HL-60 (cell line): ENCODE measurements around the gene PSMC3IP.

Experiments used
- DNase-seq, 2 experiments: peaks; one replicate each; pipeline ENCODE4 v3.0.0-alpha.2; 2010 to 2020; ENCODE audit warnings: low read depth in 1 of 2, low spot score in 1 of 2
- H3K27ac ChIP-seq: fragments of 250-450 bp; sonication (Bioruptor Pico); replicated peaks from 2 replicates; pipeline ENCODE4 v1.5.1; 2020; ENCODE audit warnings: mild to moderate bottlenecking, moderate library complexity
- H3K27me3 ChIP-seq: fragments of 250-450 bp; sonication (Bioruptor Pico); 2 replicates; pipeline ENCODE4 v1.5.1; 2021; ENCODE audit warnings: mild to moderate bottlenecking, moderate library complexity; ENCODE audit not compliant: insufficient read depth, poor library complexity, severe bottlenecking
- H3K4me3 ChIP-seq: replicated peaks from 2 replicates; pipeline ENCODE4 v1.5.1; 2011; ENCODE audit warnings: mild to moderate bottlenecking, control low read depth, low read length; ENCODE audit not compliant: insufficient read depth
- CTCF ChIP-seq: IDR thresholded peaks from one replicate; pipeline ENCODE4 v1.5.1; 2011; ENCODE audit warnings: low read length, control low read depth, inconsistent platforms; ENCODE audit not compliant: insufficient read depth
- GABPA ChIP-seq: IDR thresholded peaks from 2 replicates; pipeline ENCODE4 v1.6.1; 2012; ENCODE audit warnings: low read depth
- POLR2AphosphoS5 ChIP-seq: IDR thresholded peaks from 2 replicates; pipeline ENCODE4 v1.6.1; 2012; ENCODE audit warnings: low read depth
- REST ChIP-seq: IDR thresholded peaks from 2 replicates; pipeline ENCODE4 v1.6.1; 2012; ENCODE audit warnings: low read depth; ENCODE audit not compliant: insufficient replicate concordance
- SPI1 ChIP-seq: IDR thresholded peaks from 2 replicates; pipeline ENCODE4 v1.6.1; 2012; ENCODE audit warnings: low read depth, mild to moderate bottlenecking, borderline replicate concordance

PSMC3IP gene

GRCh38 chr17:42527932-42528331, 49.6 kb downstream of the PSMC3IP start:
- H3K27ac ChIP-seq = no peak overlapping the region
- no peaks in the 10 kb centered on the region for H3K27me3 ChIP-seq
- H3K4me3 ChIP-seq = no peak overlapping the region
- TF ChIP-seq SPI1 = no peak
- TF ChIP-seq REST = no peak
- TF ChIP-seq CTCF = no peak
- no peak for TF ChIP-seq GABPA
- TF ChIP-seq POLR2AphosphoS5 = no peak
- DNase-seq = no peak

GRCh38 chr17:42526031-42526444, 51.5 kb downstream of the PSMC3IP start:
- no peak overlapping the region for H3K27ac ChIP-seq
- no peak for DNase-seq

GRCh38 chr17:42525221-42525620, 52.3 kb downstream of the PSMC3IP start:
- H3K4me3 ChIP-seq = no peak overlapping the region
- no peak for DNase-seq
- TF ChIP-seq SPI1 = no peak
- TF ChIP-seq REST = no peak
- no peak for TF ChIP-seq GABPA
- no peak for TF ChIP-seq CTCF
- no peak for TF ChIP-seq POLR2AphosphoS5
- no peaks in the 10 kb centered on the region for H3K27me3 ChIP-seq
- H3K27ac ChIP-seq = no peak overlapping the region

More at GRCh38 chr17:42526031-42526444, 51.5 kb downstream of the PSMC3IP start:
- no peak overlapping the region for H3K4me3 ChIP-seq
- H3K27me3 ChIP-seq = no peaks in the 10 kb centered on the region
- TF ChIP-seq GABPA = no peak

GRCh38 chr17:42522798-42523278, 54.7 kb downstream of the PSMC3IP start:
- TF ChIP-seq SPI1 (no peak), REST (no peak), CTCF (no peak), GABPA (no peak), POLR2AphosphoS5 (no peak)
- Histone ChIP-seq H3K4me3 (no peak overlapping the region), H3K27ac (no peak overlapping the region), H3K27me3 (no peaks in the 10 kb centered on the region)
- DNase-seq = no peak
